GM19240 (cell line): Measurements from ENCODE around the gene DNAI7.

Experiments
- DNase-seq: peaks from one replicate; pipeline ENCODE4 v3.0.0; 2011; ENCODE audit warnings: low spot score; ENCODE audit not compliant: insufficient read length

DNAI7 gene

DNA sequence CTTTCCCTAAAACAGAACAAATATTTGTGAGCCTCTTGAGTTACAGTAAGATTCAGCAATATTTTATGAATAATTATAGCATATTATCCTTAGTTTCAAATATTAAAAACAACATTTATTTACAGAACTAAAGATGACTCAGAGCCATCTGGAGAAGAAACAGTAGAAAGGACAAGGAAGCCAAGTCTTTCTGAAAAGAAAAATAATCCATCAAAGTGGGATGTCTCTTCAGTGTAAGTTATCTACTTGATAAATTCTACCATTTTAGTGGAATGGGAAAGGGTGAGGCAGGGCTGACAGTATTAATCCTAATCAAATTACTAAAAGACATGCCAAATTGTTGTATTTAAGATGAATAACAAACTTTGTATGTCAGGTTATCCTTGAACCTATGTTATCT is 88.1 kb downstream of the DNAI7 start:
- DNase-seq, result no peak

GRCh38 chr12:25102402-25102801 is 92.6 kb downstream of the DNAI7 start:
- no peak for DNase-seq

DNA sequence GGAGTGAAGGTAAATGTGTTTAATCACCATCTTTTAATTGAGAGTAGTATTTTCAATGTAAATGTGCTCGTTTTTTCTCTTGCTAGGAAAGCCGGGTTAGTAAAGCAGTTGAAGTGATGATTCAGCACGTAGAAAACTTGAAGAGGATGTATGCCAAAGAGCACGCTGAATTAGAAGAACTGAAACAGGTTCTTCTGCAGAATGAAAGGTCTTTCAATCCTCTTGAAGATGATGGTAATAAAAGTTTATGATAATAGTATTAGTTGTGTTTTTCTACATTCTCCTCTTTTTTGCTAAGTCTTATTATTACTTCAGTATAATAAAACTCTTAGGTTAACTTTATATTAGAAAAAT is 93.9 kb downstream of the DNAI7 start:
- DNase-seq, result no peak

DNA sequence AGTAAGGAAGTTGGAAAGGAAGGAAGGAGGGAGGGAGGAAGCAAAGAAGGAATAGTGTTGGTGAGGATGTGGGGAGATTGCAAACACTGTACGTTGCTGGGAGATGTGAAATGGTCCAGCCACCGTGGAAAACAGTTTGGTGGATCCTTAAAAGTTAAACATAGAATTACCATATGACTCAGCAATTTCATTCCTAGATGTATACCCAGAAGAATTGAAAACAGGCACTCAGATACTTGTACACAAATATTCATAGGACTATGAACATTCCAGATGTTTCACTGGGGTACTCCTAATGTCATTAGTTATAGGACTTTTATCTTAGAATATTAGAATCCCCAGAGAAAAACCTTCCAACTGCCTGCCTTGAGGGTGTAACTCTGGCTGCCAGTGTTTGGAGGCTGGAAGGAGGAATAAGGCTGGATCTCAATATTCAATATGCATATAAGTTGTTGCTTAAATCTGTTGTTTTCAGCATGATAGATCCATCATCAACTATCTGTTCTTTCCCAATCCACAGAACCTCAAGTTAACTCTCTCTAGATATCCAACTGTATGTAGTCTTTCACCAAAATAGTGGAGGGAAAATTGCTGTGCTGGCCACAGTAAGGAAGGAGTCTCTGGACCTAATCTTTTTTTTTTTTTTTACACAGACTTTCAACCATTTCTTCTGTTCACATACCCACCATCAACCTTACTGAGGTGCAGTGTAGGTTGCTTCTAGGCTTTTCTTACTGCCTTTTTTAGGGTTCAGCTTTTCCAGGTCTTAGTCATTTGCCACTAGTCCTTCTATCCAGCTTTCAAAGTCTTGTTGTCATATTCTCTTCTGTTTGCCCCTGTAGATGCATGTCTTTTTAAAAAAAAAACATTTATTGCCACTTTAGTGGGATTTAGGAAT is 94.5 kb downstream of the DNAI7 start:
- no peak for DNase-seq

GRCh38 chr12:25099010-25099409 is 96.0 kb downstream of the DNAI7 start:
- DNase-seq, result no peak

DNA sequence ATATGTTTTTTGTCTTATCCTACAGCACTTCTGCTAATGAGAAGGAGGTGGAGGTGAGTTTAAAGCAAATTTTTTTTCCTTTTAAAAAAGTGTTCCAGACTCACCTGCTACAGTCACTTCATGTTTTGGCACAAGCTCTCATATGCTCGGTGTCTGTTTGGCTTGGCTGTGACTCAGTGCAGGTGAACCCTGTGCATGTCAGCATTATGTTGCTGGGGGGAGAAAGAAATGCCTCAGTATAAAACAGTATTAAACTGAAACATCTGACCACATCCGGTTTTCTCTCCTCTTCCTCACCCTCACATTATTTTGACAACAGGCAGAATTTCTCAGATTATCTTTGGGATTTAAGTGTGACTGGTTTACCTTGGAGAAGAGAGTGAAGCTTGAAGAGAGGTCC is 105.2 kb downstream of the DNAI7 start:
- no peak for DNase-seq

GRCh38 chr12:25087596-25087995 is 107.4 kb downstream of the DNAI7 start:
- no peak for DNase-seq

- no peak for DNase-seq
Observed at GRCh38 chr12:25084816-25085215, 110.1 kb downstream of the DNAI7 start.

GRCh38 chr12:25083211-25083610 is 111.7 kb downstream of the DNAI7 start:
- DNase-seq, result no peak

GRCh38 chr12:25082628-25083027 is 112.3 kb downstream of the DNAI7 start:
- no peak for DNase-seq

GRCh38 chr12:25079393-25079792 is 115.6 kb downstream of the DNAI7 start:
- DNase-seq, result no peak

GRCh38 chr12:25074954-25075353 is 120.0 kb downstream of the DNAI7 start:
- DNase-seq, result no peak

GRCh38 chr12:25074113-25074512 is 120.8 kb downstream of the DNAI7 start:
- no peak for DNase-seq

GRCh38 chr12:25072906-25073650 is 121.9 kb downstream of the DNAI7 start:
- no peak for DNase-seq

GRCh38 chr12:25071366-25071765 is 123.6 kb downstream of the DNAI7 start:
- no peak for DNase-seq

DNA sequence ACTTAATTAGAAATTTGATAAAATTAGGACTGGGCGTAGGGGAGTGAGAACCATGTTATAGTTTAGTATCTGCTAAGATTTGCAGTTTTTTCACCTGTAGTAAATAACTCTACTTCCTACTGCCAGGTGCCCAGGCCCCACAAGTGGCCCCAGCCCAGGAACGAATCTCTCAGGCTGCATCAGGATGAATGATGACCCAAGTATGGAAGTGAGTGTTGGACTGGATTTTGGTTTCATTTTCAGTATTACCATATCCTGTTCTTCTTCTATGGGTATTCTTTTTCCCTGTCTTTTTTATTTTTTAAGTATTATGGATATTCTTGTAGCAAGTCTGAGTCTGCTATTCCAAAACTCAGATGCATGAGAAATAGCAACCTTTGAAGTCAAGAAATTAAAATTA is 125.7 kb downstream of the DNAI7 start:
- no peak for DNase-seq

GRCh38 chr12:25065035-25065434 is 129.9 kb downstream of the DNAI7 start:
- DNase-seq, result no peak

- DNase-seq, result no peak
Observed at GRCh38 chr12:25063873-25064628, 130.9 kb downstream of the DNAI7 start.

GRCh38 chr12:25058658-25059058 is 136.3 kb downstream of the DNAI7 start:
- no peak for DNase-seq
